ENCODE data around the gene KHDRBS2.

DNA sequence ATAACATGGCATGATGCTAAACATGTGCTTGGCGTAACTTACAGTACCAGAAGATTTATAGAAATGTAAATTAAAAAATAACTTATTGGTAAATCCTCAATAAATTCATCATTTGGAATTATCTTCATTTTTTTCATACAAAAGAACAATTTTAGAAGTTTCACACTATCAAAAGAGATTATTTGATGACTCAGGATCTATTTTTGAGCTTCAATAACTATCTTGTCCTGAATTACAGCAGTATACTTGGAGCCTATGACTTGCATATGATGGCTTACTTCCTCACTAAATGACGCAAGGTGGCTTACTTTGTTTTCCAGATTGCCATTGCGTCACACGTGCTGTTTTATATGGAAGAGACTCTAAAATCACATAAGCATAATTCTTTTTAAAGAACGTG, 49.2 kb downstream of the KHDRBS2 start:
- TF ChIP-seq FOXK2 (IDR thresholded peaks at IDR 0.05), result no peak
- TF ChIP-seq PKNOX1 (IDR thresholded peaks at IDR 0.05), result no peak
- TF ChIP-seq SUZ12 (IDR thresholded peaks at IDR 0.05), result no peak
- TF ChIP-seq NFRKB (IDR thresholded peaks at IDR 0.05), result no peak
- TF ChIP-seq CTBP1 (IDR thresholded peaks at IDR 0.05; ENCODE audit: borderline replicate concordance), result no peak
- TF ChIP-seq ZNF384 (IDR thresholded peaks at IDR 0.05), result no peak
- TF ChIP-seq LEF1 (IDR thresholded peaks at IDR 0.05; ENCODE audit: borderline replicate concordance), result no peak
- no peak for TF ChIP-seq TARDBP (IDR thresholded peaks at IDR 0.05)
- no peak for TF ChIP-seq HDGF (IDR thresholded peaks at IDR 0.05; ENCODE audit: borderline replicate concordance)
- TF ChIP-seq BHLHE40 (IDR thresholded peaks at IDR 0.05; ENCODE audit: borderline replicate concordance), result no peak
- no peak for TF ChIP-seq SP1 (IDR thresholded peaks at IDR 0.05)
- TF ChIP-seq FOXM1 (IDR thresholded peaks at IDR 0.05; ENCODE audit: borderline replicate concordance), result no peak
- no peak for TF ChIP-seq FOXA1 (IDR thresholded peaks at IDR 0.05)
- no peak for TF ChIP-seq L3MBTL2 (conservative IDR thresholded peaks at IDR 0.05)
